HCT116 (cell line): ENCODE data around the gene MORC4. TPM values are rescaled to one million over a fixed set of nuclear protein-coding genes. Genes with fewer than 3 reads are reported as not detected.

Experiments used
- ATAC-seq: fragments of 200-7000 bp; cut with Tn5 transposase; 2 replicates; pipeline ENCODE4 v1.9.1; 2020; ENCODE audit warnings: mild to moderate bottlenecking, moderate library complexity
- BruUV-seq: library from RNA; stranded (reverse); fragments of 400-500 nt; replicated peaks from 2 replicates; lab custom pipeline; 2021; lab: Mats Ljungman, UMichigan
- CTCF ChIA-PET: fragments of 300-600 bp; sonication (Branson Sonifier 250); formaldehyde crosslinking; loops from one replicate; lab custom pipeline; 2021; ENCODE audit warnings: antibody characterized with exemption; lab: Charles Lee
- POLR2A ChIA-PET: fragments of 300-600, 350-600 bp; sonication (Branson Sonifier 250); formaldehyde crosslinking; loops from one replicate; lab custom pipeline; 2021; ENCODE audit warnings: antibody characterized with exemption; lab: Charles Lee
- RAD21 ChIA-PET, 2 experiments: fragments of 300-600 bp; sonication (Branson Sonifier 250); formaldehyde crosslinking; loops; one replicate each; lab custom pipeline; 2023; ENCODE audit warnings: low total read pairs in 2 of 2; ENCODE audit not compliant: uncharacterized antibody in 2 of 2, unreplicated experiment in 2 of 2, low non-redundant PET in 1 of 2; lab: Charles Lee
- DNase-seq: peaks from one replicate; pipeline ENCODE4 v3.0.0-alpha.2; 2010; ENCODE audit warnings: low read depth, low spot score
- H2AFZ ChIP-seq: fragments of 200-600 bp; shearing (Covaris generic), sonication (generic); 2 replicates; pipeline ENCODE4 v1.6.1; 2017; ENCODE audit warnings: low read depth, mixed run types, mixed read lengths, antibody characterized with exemption, low read length; ENCODE audit not compliant: poor library complexity, severe bottlenecking
- H3K27ac ChIP-seq: 2 replicates; pipeline ENCODE4 v1.5.1; 2012; ENCODE audit warnings: low read depth, low read length
- H3K27me3 ChIP-seq: fragments of 200-600 bp; sonication (generic); 2 replicates; pipeline ENCODE4 v1.6.1; 2016; ENCODE audit warnings: mixed run types, low read length, mixed read lengths; ENCODE audit not compliant: insufficient read depth
- H3K36me3 ChIP-seq, 2 experiments: fragments of 200-500 bp in 1 of 2; fragments of 200-600 bp in 1 of 2; sonication (Bioruptor generic) in 1 of 2; sonication (generic) in 1 of 2; 2 replicates each; pipeline versions ENCODE4 v1.5.1 to v1.6.1; 2014 to 2016; ENCODE audit warnings: low read length in 2 of 2, inconsistent platforms in 1 of 2, mixed read lengths in 1 of 2, mixed run types in 1 of 2; ENCODE audit not compliant: insufficient read depth in 2 of 2, control insufficient read depth in 1 of 2
- H3K4me1 ChIP-seq, 2 experiments: fragments of 200-600 bp in 1 of 2; sonication (generic) in 1 of 2; 2 replicates each; pipeline versions ENCODE4 v1.5.1 to v1.6.1; 2012 to 2017; ENCODE audit warnings: low read length in 2 of 2, inconsistent platforms in 1 of 2, mild to moderate bottlenecking in 1 of 2, mixed read lengths in 1 of 2, mixed run types in 1 of 2, moderate library complexity in 1 of 2; ENCODE audit not compliant: insufficient read depth in 2 of 2, control insufficient read depth in 1 of 2
- H3K4me2 ChIP-seq: fragments of 200-600 bp; sonication (generic); 2 replicates; pipeline ENCODE4 v1.6.1; 2017; ENCODE audit warnings: mixed run types, low read length, mixed read lengths
- H3K4me3 ChIP-seq, 2 experiments: fragments of 200-600 bp in 1 of 2; sonication (generic) in 1 of 2; replicated peaks in 1 of 2; 2 replicates each; pipeline ENCODE4 v1.5.1; 2011 to 2016; ENCODE audit warnings: low read length in 2 of 2, control low read depth in 1 of 2, low read depth in 1 of 2, mild to moderate bottlenecking in 1 of 2, mixed read lengths in 1 of 2, mixed run types in 1 of 2
- H3K79me2 ChIP-seq: fragments of 200-600 bp; sonication (generic); 2 replicates; pipeline ENCODE4 v1.6.1; 2017; ENCODE audit warnings: mild to moderate bottlenecking, mixed run types, low read length, moderate library complexity, mixed read lengths; ENCODE audit not compliant: insufficient read depth
- H3K9ac ChIP-seq: fragments of 200-600 bp; sonication (generic); 2 replicates; pipeline ENCODE4 v1.6.1; 2016; ENCODE audit warnings: low read length, mixed read lengths
- H3K9me2 ChIP-seq: fragments of 200-600 bp; sonication (generic), shearing (Covaris generic); 2 replicates; pipeline ENCODE4 v1.6.1; 2017; ENCODE audit warnings: mixed run types, mild to moderate bottlenecking, moderate library complexity; ENCODE audit not compliant: insufficient read depth
- H3K9me3 ChIP-seq, 2 experiments: fragments of 200-500 bp in 1 of 2; fragments of 200-600 bp in 1 of 2; sonication (Bioruptor generic) in 1 of 2; sonication (generic) in 1 of 2; 2 replicates each; pipeline ENCODE4 v1.6.1; 2014 to 2017; ENCODE audit warnings: low read length in 2 of 2, mixed read lengths in 2 of 2, inconsistent platforms in 1 of 2, low read depth in 1 of 2, mild to moderate bottlenecking in 1 of 2, mixed run types in 1 of 2, moderate library complexity in 1 of 2; ENCODE audit not compliant: control insufficient read depth in 1 of 2, insufficient read depth in 1 of 2
- H4K20me1 ChIP-seq: fragments of 200-600 bp; sonication (generic), shearing (Covaris generic); 2 replicates; pipeline ENCODE4 v1.6.1; 2017; ENCODE audit warnings: mixed run types, mild to moderate bottlenecking, moderate library complexity; ENCODE audit not compliant: insufficient read depth
- CBX3 ChIP-seq: IDR thresholded peaks from 2 replicates; pipeline ENCODE4 v1.6.1; 2012; ENCODE audit warnings: low read depth
- ELF1 ChIP-seq: IDR thresholded peaks from 2 replicates; pipeline ENCODE4 v1.6.1; 2012; ENCODE audit warnings: low read depth, borderline replicate concordance
- FOSL1 ChIP-seq: IDR thresholded peaks from 2 replicates; pipeline ENCODE4 v1.6.1; 2012; ENCODE audit warnings: low read depth
- POLR2AphosphoS5 ChIP-seq: IDR thresholded peaks from 2 replicates; pipeline ENCODE4 v1.6.1; 2011; ENCODE audit warnings: mild to moderate bottlenecking, low read depth, low read length, moderate library complexity
- RAD21 ChIP-seq: IDR thresholded peaks from 2 replicates; pipeline ENCODE4 v1.6.1; 2012; ENCODE audit warnings: low read depth, mild to moderate bottlenecking
- SIN3A ChIP-seq: IDR thresholded peaks from 2 replicates; pipeline ENCODE4 v1.6.1; 2012; ENCODE audit warnings: low read depth
- SRF ChIP-seq: IDR thresholded peaks from 2 replicates; pipeline ENCODE4 v1.6.1; 2012; ENCODE audit warnings: low read depth
- TCF7L2 ChIP-seq: IDR thresholded peaks from 2 replicates; pipeline ENCODE4 v1.7.0; 2011; ENCODE audit warnings: borderline replicate concordance, inconsistent platforms; ENCODE audit not compliant: insufficient read depth, insufficient read length; ENCODE audit errors: extremely low read depth
- ZFX ChIP-seq: fragments of 450-650 bp; IDR thresholded peaks from 2 replicates; pipeline ENCODE4 v1.6.1; 2017
- ZNF274 ChIP-seq: fragments of 200-500 bp; sonication (Bioruptor generic); IDR thresholded peaks from 2 replicates; pipeline ENCODE4 v1.6.1; 2014; ENCODE audit warnings: mild to moderate bottlenecking, low read depth, low read length, inconsistent platforms
- intact Hi-C: fragments of 100-400 bp; cut with micrococcal nuclease; formaldehyde crosslinking; loops from 2 replicates; pipeline ENCODE4 v1.10.0; 2022
- total RNA-seq: library from RNA; stranded (reverse); gene quantifications from one replicate; pipeline ENCODE4 v1.2.1, GENCODE V29; 2021; ENCODE audit not compliant: unreplicated experiment
- TF ChIP-seq, protein P1 (sequence below): IDR thresholded peaks from 2 replicates; pipeline ENCODE4 v1.6.1; 2012
- TF ChIP-seq, protein P2 (sequence below): IDR thresholded peaks from 2 replicates; pipeline ENCODE4 v1.6.1; 2011; ENCODE audit warnings: mild to moderate bottlenecking, low read length, moderate library complexity; ENCODE audit not compliant: insufficient replicate concordance; ENCODE audit errors: extremely low read depth
- TF ChIP-seq, protein P3 (sequence below), 3 experiments: fragments of 200-600 bp in 1 of 3; sonication (generic) in 1 of 3; IDR thresholded peaks in 2 of 3; conservative IDR thresholded peaks in 1 of 3; 2 replicates each; pipeline ENCODE4 v1.5.1; 2012 to 2017; ENCODE audit warnings: low read depth in 2 of 3, low read length in 2 of 3, antibody characterized with exemption in 1 of 3, borderline replicate concordance in 1 of 3, control low read depth in 1 of 3, mild to moderate bottlenecking in 1 of 3, mixed read lengths in 1 of 3, mixed run types in 1 of 3, moderate library complexity in 1 of 3; ENCODE audit not compliant: insufficient read depth in 1 of 3

MORC4 gene
- total RNA-seq, 1 experiment from 2014 or later, result 20.6 TPM

DNA sequence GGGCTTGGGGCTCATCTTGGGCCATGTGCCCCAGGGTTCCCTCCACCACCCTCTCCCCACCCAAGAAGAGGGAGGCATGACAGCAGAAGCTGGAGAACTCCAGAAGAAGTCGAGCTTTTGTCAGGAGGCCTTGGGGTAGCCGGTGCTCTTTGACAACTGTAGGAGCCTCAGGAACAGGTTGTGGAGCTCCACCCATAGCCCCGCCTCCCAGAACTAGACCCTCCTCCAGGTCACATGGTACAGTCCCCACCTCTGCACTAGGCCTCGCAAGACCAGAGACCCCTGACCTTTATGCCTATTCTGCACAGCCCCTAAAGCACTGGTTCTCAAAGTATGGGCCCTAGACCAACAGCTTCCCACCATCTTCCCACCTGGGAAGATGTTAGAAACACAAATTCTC is 8.0 kb upstream of the MORC4 start (continued):
- TF ChIP-seq ZNF274 (no peak), SIN3A (no peak)
- TF ChIP-seq, protein P1, sequence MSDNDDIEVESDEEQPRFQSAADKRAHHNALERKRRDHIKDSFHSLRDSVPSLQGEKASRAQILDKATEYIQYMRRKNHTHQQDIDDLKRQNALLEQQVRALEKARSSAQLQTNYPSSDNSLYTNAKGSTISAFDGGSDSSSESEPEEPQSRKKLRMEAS, result no peak
- TF ChIP-seq, protein P2, sequence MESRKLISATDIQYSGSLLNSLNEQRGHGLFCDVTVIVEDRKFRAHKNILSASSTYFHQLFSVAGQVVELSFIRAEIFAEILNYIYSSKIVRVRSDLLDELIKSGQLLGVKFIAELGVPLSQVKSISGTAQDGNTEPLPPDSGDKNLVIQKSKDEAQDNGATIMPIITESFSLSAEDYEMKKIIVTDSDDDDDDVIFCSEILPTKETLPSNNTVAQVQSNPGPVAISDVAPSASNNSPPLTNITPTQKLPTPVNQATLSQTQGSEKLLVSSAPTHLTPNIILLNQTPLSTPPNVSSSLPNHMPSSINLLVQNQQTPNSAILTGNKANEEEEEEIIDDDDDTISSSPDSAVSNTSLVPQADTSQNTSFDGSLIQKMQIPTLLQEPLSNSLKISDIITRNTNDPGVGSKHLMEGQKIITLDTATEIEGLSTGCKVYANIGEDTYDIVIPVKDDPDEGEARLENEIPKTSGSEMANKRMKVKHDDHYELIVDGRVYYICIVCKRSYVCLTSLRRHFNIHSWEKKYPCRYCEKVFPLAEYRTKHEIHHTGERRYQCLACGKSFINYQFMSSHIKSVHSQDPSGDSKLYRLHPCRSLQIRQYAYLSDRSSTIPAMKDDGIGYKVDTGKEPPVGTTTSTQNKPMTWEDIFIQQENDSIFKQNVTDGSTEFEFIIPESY, result no peak

DNA sequence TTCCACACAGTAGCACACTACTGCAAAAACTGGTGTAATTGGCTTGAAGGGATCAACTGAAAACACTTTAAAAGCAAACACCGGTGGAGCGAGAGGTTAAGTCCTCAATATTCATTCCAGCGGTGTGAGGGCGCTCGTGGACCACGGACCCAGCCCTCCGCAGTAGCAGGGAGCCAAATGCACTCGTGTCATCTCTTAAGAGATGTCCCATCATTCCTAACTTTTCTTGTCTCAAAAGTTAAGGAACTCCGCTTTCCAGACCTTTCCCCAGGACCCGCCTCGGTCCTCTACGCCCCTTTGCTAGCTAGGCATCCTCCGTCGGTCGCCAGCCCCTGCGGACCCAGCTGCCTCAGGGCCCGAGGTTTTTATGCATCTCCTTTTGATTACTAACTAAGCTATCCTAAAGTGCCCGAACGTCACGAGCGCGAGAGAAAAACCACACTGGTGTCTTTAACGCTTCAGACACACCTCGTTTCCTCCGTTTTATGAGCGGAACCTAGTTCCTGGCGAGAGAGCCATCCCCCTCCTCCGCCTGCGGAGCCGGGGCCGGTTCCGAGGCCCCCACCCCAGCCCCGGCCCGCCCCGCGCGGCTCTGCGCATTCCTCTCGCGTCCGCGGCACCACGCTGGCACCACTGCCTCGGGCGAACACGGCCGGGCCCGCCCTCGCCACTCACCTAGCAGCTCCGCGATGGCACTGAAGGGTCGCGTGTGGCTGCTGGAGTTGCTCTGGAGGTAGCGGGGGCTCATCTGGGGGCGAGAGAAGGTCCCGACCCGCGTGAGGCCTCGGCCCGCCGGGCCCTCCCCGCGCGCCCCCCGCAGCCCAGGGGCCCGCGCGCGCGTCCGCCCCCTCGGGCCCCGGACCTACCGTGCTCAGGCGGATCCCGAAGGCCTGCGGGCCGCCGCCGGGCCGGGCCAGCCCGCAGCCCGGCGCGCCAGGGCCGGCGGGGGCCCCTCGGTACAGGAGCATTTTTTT is 723 bp downstream of the MORC4 start:
- ChIA-PET RAD21 (no interaction called here), CTCF (interaction anchor here (0.8 to 1.0 kb wide), 2 partner anchors 471 to 776 kb away, joined by 3 to 5 read pairs; partner anchors contain the start of gene TSC22D3), POLR2A (no interaction called here)
- no peaks in the 10 kb centered on the region for H4K20me1 ChIP-seq
- TF ChIP-seq FOSL1 (no peak), ELF1 (no peak), POLR2AphosphoS5 (no peak), CBX3 (no peak), SRF (no peak), TCF7L2 (no peak), RAD21 (peak; percentile 76), ZFX (peak; percentile 70; the same call in 1 of the 2 replicates)
- TF ChIP-seq, protein P3, sequence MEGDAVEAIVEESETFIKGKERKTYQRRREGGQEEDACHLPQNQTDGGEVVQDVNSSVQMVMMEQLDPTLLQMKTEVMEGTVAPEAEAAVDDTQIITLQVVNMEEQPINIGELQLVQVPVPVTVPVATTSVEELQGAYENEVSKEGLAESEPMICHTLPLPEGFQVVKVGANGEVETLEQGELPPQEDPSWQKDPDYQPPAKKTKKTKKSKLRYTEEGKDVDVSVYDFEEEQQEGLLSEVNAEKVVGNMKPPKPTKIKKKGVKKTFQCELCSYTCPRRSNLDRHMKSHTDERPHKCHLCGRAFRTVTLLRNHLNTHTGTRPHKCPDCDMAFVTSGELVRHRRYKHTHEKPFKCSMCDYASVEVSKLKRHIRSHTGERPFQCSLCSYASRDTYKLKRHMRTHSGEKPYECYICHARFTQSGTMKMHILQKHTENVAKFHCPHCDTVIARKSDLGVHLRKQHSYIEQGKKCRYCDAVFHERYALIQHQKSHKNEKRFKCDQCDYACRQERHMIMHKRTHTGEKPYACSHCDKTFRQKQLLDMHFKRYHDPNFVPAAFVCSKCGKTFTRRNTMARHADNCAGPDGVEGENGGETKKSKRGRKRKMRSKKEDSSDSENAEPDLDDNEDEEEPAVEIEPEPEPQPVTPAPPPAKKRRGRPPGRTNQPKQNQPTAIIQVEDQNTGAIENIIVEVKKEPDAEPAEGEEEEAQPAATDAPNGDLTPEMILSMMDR (IDR thresholded peaks at IDR 0.05 in 2 of 3, conservative IDR thresholded peaks at IDR 0.05 in 1 of 3; ENCODE audit: borderline replicate concordance in 1 of 3, insufficient read depth in 1 of 3, low read depth in 2 of 3, low read length in 2 of 3), result peak; percentile 36 to 51 (median 48); a peak in 5 of 6 replicates
- H3K9me2 ChIP-seq, result no peaks in the 10 kb centered on the region
- H3K4me2 ChIP-seq, result peak overlapping the region; percentile 81
- ATAC-seq (peak; percentile 67), DNase-seq (peak; percentile 22)
- no peaks in the 10 kb centered on the region for H3K27me3 ChIP-seq
- H2AFZ ChIP-seq, result no peak overlapping the region
- peak overlapping the region; percentile 58 for H3K27ac ChIP-seq
- H3K9ac ChIP-seq, result peak overlapping the region; percentile 53
- peak overlapping the region; percentile 58 to 66 for H3K4me3 ChIP-seq
- H3K36me3 ChIP-seq, result no peaks in the 10 kb centered on the region; a peak in 1 of 4 replicates
- peaks cover 0 to 12% of the 10 kb centered on the region in 2 experiments; a peak in 3 of 4 replicates for H3K4me1 ChIP-seq
- BruUV-seq, result TSS peak; percentile 45
- intact Hi-C loops, result no loop called here
- peaks cover 25% of the 10 kb centered on the region; the same call in 1 of the 2 replicates for H3K79me2 ChIP-seq
- H3K9me3 ChIP-seq, result no peaks in the 10 kb centered on the region
